Mesenchymal stem cell (in vitro differentiated cells and primary cell): ENCODE measurements around the gene SLF1.

Experiments
- DNase-seq: peaks from one replicate; pipeline ENCODE4 v3.0.0-alpha.2; 2013
- H2AFZ ChIP-seq: one replicate; pipeline ENCODE4 v1.6.1; 2013; ENCODE audit warnings: low read depth, mild to moderate bottlenecking, control low read depth, inconsistent platforms, low read length, moderate library complexity
- H2AK5ac ChIP-seq: 2 replicates; pipeline ENCODE4 v1.6.1; 2013; ENCODE audit warnings: low read length, moderate library complexity, mild to moderate bottlenecking, inconsistent platforms; ENCODE audit not compliant: severe bottlenecking
- H2BK120ac ChIP-seq: one replicate; pipeline ENCODE4 v1.6.1; 2013; ENCODE audit warnings: low read depth, mild to moderate bottlenecking, inconsistent platforms, low read length, moderate library complexity
- H2BK12ac ChIP-seq, 2 experiments: one replicate each; pipeline ENCODE4 v1.6.1; 2013; ENCODE audit warnings: inconsistent platforms in 2 of 2, low read length in 2 of 2, mild to moderate bottlenecking in 2 of 2, moderate library complexity in 2 of 2, control low read depth in 1 of 2
- H2BK15ac ChIP-seq: one replicate; pipeline ENCODE4 v1.6.1; 2013; ENCODE audit warnings: mild to moderate bottlenecking, low read depth, inconsistent platforms; ENCODE audit not compliant: poor library complexity, severe bottlenecking
- H2BK5ac ChIP-seq: 2 replicates; pipeline ENCODE4 v1.6.1; 2013; ENCODE audit warnings: low read depth, mild to moderate bottlenecking, low read length, control low read depth, inconsistent platforms; ENCODE audit not compliant: poor library complexity, severe bottlenecking
- H3K14ac ChIP-seq, 2 experiments: one replicate each; pipeline ENCODE4 v1.6.1; 2013; ENCODE audit warnings: inconsistent platforms in 2 of 2, low read length in 2 of 2, control low read depth in 1 of 2, mild to moderate bottlenecking in 1 of 2, moderate library complexity in 1 of 2
- H3K18ac ChIP-seq, 2 experiments: one replicate each; pipeline ENCODE4 v1.6.1; 2013; ENCODE audit warnings: inconsistent platforms in 2 of 2, low read length in 2 of 2, control low read depth in 1 of 2, low read depth in 1 of 2, mild to moderate bottlenecking in 1 of 2
- H3K23ac ChIP-seq, 2 experiments: one replicate each; pipeline ENCODE4 v1.6.1; 2013; ENCODE audit warnings: inconsistent platforms in 2 of 2, low read length in 2 of 2, mild to moderate bottlenecking in 2 of 2, moderate library complexity in 2 of 2, control low read depth in 1 of 2
- H3K27ac ChIP-seq: 2 replicates; pipeline ENCODE4 v1.5.1; 2013; ENCODE audit warnings: mild to moderate bottlenecking, moderate library complexity, low read length, control low read depth, inconsistent platforms; ENCODE audit not compliant: poor library complexity, severe bottlenecking
- H3K27me3 ChIP-seq, 2 experiments: 2 replicates each; pipeline versions ENCODE4 v1.6.1 to v1.7.0; 2013; ENCODE audit warnings: low read length in 2 of 2, mild to moderate bottlenecking in 2 of 2, moderate library complexity in 2 of 2, control low read depth in 1 of 2, inconsistent platforms in 1 of 2; ENCODE audit not compliant: control insufficient read depth in 1 of 2, insufficient read depth in 1 of 2
- H3K36me3 ChIP-seq, 2 experiments: 2 replicates each; pipeline versions ENCODE4 v1.6.1 to v1.7.0; 2013; ENCODE audit warnings: low read length in 2 of 2, control low read depth in 1 of 2, inconsistent platforms in 1 of 2, low read depth in 1 of 2, mild to moderate bottlenecking in 1 of 2; ENCODE audit not compliant: insufficient read depth in 2 of 2, control insufficient read depth in 1 of 2
- H3K4ac ChIP-seq, 2 experiments: one replicate each; pipeline ENCODE4 v1.6.1; 2013; ENCODE audit warnings: inconsistent platforms in 2 of 2, low read length in 2 of 2, mild to moderate bottlenecking in 2 of 2, moderate library complexity in 2 of 2, control low read depth in 1 of 2, low read depth in 1 of 2
- H3K4me1 ChIP-seq: 2 replicates; pipeline ENCODE4 v1.6.1; 2013; ENCODE audit warnings: low read depth, low read length, control low read depth; ENCODE audit not compliant: control insufficient read depth, insufficient read depth
- H3K4me2 ChIP-seq: 2 replicates; pipeline ENCODE4 v1.6.1; 2013; ENCODE audit warnings: low read length, mild to moderate bottlenecking, inconsistent platforms; ENCODE audit not compliant: poor library complexity, severe bottlenecking
- H3K4me3 ChIP-seq, 2 experiments: 2 replicates each; pipeline versions ENCODE4 v1.5.1 to v1.7.0; 2013; ENCODE audit warnings: low read length in 2 of 2, mild to moderate bottlenecking in 2 of 2, control low read depth in 1 of 2, low read depth in 1 of 2; ENCODE audit not compliant: insufficient read depth in 1 of 2
- H3K79me1 ChIP-seq: replicated peaks from 2 replicates; pipeline ENCODE4 v1.6.1; 2013; ENCODE audit warnings: mild to moderate bottlenecking, control low read depth, low read length, inconsistent platforms; ENCODE audit not compliant: poor library complexity, severe bottlenecking
- H3K9ac ChIP-seq: 2 replicates; pipeline ENCODE4 v1.7.0; 2013; ENCODE audit warnings: mild to moderate bottlenecking, low read length, moderate library complexity
- H3K9me3 ChIP-seq: 2 replicates; pipeline ENCODE4 v1.7.0; 2013; ENCODE audit warnings: mild to moderate bottlenecking, low read length; ENCODE audit not compliant: control insufficient read depth
- H4K8ac ChIP-seq: one replicate; pipeline ENCODE4 v1.6.1; 2013; ENCODE audit warnings: inconsistent platforms, mild to moderate bottlenecking, low read length, moderate library complexity
- H4K91ac ChIP-seq: one replicate; pipeline ENCODE4 v1.6.1; 2013; ENCODE audit warnings: mild to moderate bottlenecking, low read length, inconsistent platforms
- WGBS: methylation state at CpG from one replicate; pipeline ENCODE4 v1.1.7; 2013; ENCODE audit warnings: mixed read lengths; 5-methylcytosine and 5-hydroxymethylcytosine counted together

The SLF1 gene

DNA sequence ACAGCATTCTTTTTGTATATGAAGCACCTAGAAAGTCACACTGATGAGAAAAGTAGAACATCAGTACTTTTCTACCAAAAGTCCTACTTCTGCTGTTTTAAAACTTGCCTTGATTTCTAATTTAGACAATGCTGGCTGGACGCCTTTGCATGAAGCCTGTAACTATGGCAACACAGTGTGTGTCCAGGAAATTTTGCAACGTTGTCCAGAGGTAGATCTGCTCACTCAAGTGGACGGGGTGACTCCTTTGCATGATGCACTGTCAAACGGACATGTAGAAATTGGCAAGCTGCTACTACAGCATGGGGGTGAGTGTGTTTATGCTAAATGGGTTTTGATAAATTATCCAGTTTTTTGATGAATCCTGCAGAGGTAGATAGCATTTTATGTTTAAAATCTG, 73.5 kb downstream of the SLF1 start:
- no peak overlapping the region for H3K18ac ChIP-seq

GRCh38 chr5:94692581-94692980, 74.1 kb downstream of the SLF1 start:
- no peak overlapping the region for H3K4me3 ChIP-seq
- no peaks in the 10 kb centered on the region for H3K9me3 ChIP-seq
- H2BK15ac ChIP-seq: no peak overlapping the region
- H3K27ac ChIP-seq: no peak overlapping the region
- H2AFZ ChIP-seq: no peak overlapping the region
- no peaks in the 10 kb centered on the region for H3K79me1 ChIP-seq
- H2AK5ac ChIP-seq: no peak overlapping the region
- H2BK5ac ChIP-seq: no peak overlapping the region
- no peak overlapping the region for H3K23ac ChIP-seq
- 100% methylated on average over 1 of the region's 3 CpGs for WGBS
- no peak for DNase-seq
- H3K14ac ChIP-seq: no peak overlapping the region
- no peak overlapping the region for H2BK120ac ChIP-seq
- peaks cover 0 to 4% of the 10 kb centered on the region in 2 experiments for H3K36me3 ChIP-seq
- H3K9ac ChIP-seq: peak overlapping the region; percentile 66
- H4K91ac ChIP-seq: no peak overlapping the region
- H3K27me3 ChIP-seq: no peaks in the 10 kb centered on the region
- H3K4me2 ChIP-seq: no peak overlapping the region
- H3K4ac ChIP-seq: no peak overlapping the region
- H4K8ac ChIP-seq: no peak overlapping the region
- peaks cover 2% of the 10 kb centered on the region for H3K4me1 ChIP-seq
- no peak overlapping the region for H3K18ac ChIP-seq
- H2BK12ac ChIP-seq: no peak overlapping the region

More for the DNA sequence above, 73.5 kb downstream of the SLF1 start:
- Histone ChIP-seq H3K4me1 (peaks cover 2% of the 10 kb centered on the region), H2BK15ac (no peak overlapping the region), H2AK5ac (no peak overlapping the region), H3K14ac (no peak overlapping the region), H2BK5ac (no peak overlapping the region), H3K79me1 (peaks cover 1% of the 10 kb centered on the region), H2BK12ac (no peak overlapping the region), H2BK120ac (no peak overlapping the region), H3K4me3 (no peak overlapping the region), H3K36me3 (peaks cover 4 to 5% of the 10 kb centered on the region in 2 experiments), H4K91ac (no peak overlapping the region), H3K27ac (no peak overlapping the region), H3K4ac (no peak overlapping the region), H3K4me2 (peak overlapping the region; percentile 26), H2AFZ (no peak overlapping the region), H4K8ac (no peak overlapping the region), H3K27me3 (no peaks in the 10 kb centered on the region), H3K23ac (no peak overlapping the region), H3K9me3 (no peaks in the 10 kb centered on the region), H3K9ac (peak overlapping the region; percentile 66)
- WGBS: 22% methylated on average over 4 of the region's 4 CpGs
- DNase-seq: peak; percentile 82

GRCh38 chr5:94693043-94693822, 74.8 kb downstream of the SLF1 start:
- Histone ChIP-seq H3K18ac (no peak overlapping the region), H3K4me2 (no peak overlapping the region), H3K4me1 (peaks cover 2% of the 10 kb centered on the region), H4K91ac (no peak overlapping the region), H2AK5ac (no peak overlapping the region), H3K4me3 (no peak overlapping the region), H3K9me3 (no peaks in the 10 kb centered on the region), H2BK120ac (no peak overlapping the region), H3K27me3 (no peaks in the 10 kb centered on the region), H2BK12ac (no peak overlapping the region), H2BK15ac (no peak overlapping the region), H3K79me1 (no peaks in the 10 kb centered on the region), H3K9ac (peak overlapping the region; percentile 66), H3K4ac (no peak overlapping the region), H3K36me3 (peaks cover 0 to 4% of the 10 kb centered on the region in 2 experiments), H2AFZ (no peak overlapping the region), H3K27ac (no peak overlapping the region), H2BK5ac (no peak overlapping the region), H4K8ac (no peak overlapping the region), H3K14ac (no peak overlapping the region), H3K23ac (no peak overlapping the region)
- peak; percentile 78 for DNase-seq
- 27% methylated on average over 3 of the region's 5 CpGs for WGBS

DNA sequence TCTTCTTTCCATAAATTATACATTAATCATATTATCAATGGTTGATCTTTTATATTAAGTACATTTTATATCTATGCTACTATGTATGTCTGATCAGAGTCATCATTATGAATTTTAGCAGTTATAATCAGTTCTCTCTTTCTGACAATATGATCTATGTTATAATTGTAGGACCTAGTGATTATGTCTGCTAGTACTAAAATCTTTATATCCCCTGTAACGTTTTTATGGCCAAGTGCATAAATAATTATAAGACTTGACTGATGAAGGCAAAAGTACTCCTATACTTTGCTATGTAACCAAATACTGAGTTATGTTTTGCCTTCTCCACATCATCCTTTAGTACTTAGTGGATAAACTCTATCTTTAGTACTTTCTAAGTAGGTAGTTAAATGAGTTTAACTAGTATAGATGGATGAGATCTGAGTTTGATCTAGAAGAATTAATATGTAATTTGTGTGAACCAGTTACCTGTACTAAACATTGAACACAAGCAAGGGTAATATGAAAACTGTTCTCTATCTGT, 75.4 kb downstream of the SLF1 start:
- no peak for DNase-seq
- H3K4ac ChIP-seq: no peak overlapping the region
- H2BK15ac ChIP-seq: no peak overlapping the region
- no peak overlapping the region for H2BK120ac ChIP-seq
- no peak overlapping the region for H2AK5ac ChIP-seq
- no peak overlapping the region for H4K8ac ChIP-seq
- no peak overlapping the region for H4K91ac ChIP-seq
- H3K79me1 ChIP-seq: no peaks in the 10 kb centered on the region
- no peak overlapping the region for H3K4me3 ChIP-seq
- peaks cover 2% of the 10 kb centered on the region for H3K4me1 ChIP-seq
- peaks cover 0 to 4% of the 10 kb centered on the region in 2 experiments for H3K36me3 ChIP-seq
- no peaks in the 10 kb centered on the region for H3K27me3 ChIP-seq
- H3K27ac ChIP-seq: no peak overlapping the region
- no peaks in the 10 kb centered on the region for H3K9me3 ChIP-seq
- no peak overlapping the region for H2BK12ac ChIP-seq
- H2AFZ ChIP-seq: no peak overlapping the region
- no peak overlapping the region for H2BK5ac ChIP-seq
- H3K23ac ChIP-seq: no peak overlapping the region
- no peak overlapping the region for H3K18ac ChIP-seq
- no CpG with 5 or more reads among the region's 1 CpG for WGBS
- H3K4me2 ChIP-seq: no peak overlapping the region
- H3K14ac ChIP-seq: no peak overlapping the region
- H3K9ac ChIP-seq: no peak overlapping the region
